Activated CD8-positive, alpha-beta memory T cell treated with anti-CD3 and anti-CD28 coated beads for 36 hours (primary cell): ENCODE measurements around the gene GDF2. TPM values are rescaled to one million over a fixed set of nuclear protein-coding genes. Genes with fewer than 3 reads are reported as not detected.

ENCODE experiments used
- CTCF ChIA-PET: fragments of 350-600 bp; sonication (Branson Sonifier 250); formaldehyde crosslinking; loops from one replicate; lab custom pipeline; 2021; ENCODE audit warnings: antibody characterized with exemption; lab: Charles Lee
- POLR2A ChIA-PET: fragments of 350-600 bp; sonication (Branson Sonifier 250); formaldehyde crosslinking; loops from one replicate; lab custom pipeline; 2021; ENCODE audit warnings: antibody characterized with exemption; lab: Charles Lee
- total RNA-seq, 2 experiments: library from RNA; stranded (reverse); gene quantifications; one replicate each; pipeline ENCODE4 v1.2.3, GENCODE V29; 2021

Gene GDF2
- total RNA-seq, 2 experiments from 2014 or later = not detected

GRCh38 chr10:47325303-47326291 lies 3.3 kb downstream of the GDF2 start:
- POLR2A ChIA-PET = no interaction called here

GRCh38 chr10:47326306-47326926 lies 4.2 kb downstream of the GDF2 start:
- ChIA-PET POLR2A (no interaction called here), CTCF (no interaction called here)

More at GRCh38 chr10:47325303-47326291, 3.3 kb downstream of the GDF2 start:
- CTCF ChIA-PET = interaction anchor here (0.9 to 1.5 kb wide), 2 partner anchors 15 to 301 kb away, joined by 3 read pairs; no protein-coding TSS in a partner anchor

DNA sequence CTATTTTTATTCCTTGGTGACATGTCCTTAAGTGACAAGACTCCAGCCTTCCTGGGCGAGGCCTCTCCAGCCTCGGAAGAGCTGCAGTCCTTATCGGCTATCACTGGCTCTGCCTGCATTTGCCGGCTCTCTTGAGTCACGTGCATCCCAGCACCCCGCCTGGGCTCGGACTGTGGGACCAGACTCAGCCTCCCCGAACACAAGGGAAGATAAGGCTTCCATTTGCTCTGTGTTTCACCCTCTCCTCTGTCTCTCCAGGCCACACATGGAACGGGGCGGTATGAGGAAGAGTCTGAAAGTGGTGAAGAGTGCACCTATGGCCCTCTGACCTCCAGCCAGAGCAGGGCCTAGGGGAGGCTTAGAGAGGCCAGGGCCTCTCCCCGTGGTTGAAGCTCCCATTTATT lies 4.7 kb downstream of the GDF2 start:
- ChIA-PET CTCF (no interaction called here), POLR2A (no interaction called here)

- ChIA-PET CTCF (no interaction called here), POLR2A (no interaction called here)
Observed at GRCh38 chr10:47329855-47330254, 7.6 kb downstream of the GDF2 start.

- CTCF ChIA-PET = no interaction called here
Observed at GRCh38 chr10:47330366-47330765, 8.1 kb downstream of the GDF2 start.

DNA sequence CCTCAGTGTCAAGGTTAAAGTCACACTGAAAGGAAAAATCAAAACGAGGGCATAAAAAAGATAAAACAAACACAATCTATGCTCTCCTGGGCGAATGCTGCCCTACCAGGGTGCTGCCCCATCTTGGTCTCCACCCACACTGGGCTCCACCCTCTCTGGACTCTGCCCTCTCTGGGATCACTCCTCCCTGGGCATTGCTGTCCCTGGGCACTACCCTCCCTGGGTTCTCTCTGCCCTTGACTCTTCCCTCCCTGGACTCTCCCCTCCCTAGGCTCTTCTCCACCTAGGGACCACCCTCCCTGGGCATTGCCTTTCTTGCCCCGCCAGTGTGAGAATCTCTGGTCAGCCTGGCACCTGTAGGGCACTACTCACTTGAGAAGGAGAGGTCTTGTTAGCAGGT lies 8.6 kb downstream of the GDF2 start:
- ChIA-PET CTCF (no interaction called here), POLR2A (no interaction called here)

More at GRCh38 chr10:47330366-47330765, 8.1 kb downstream of the GDF2 start:
- POLR2A ChIA-PET = no interaction called here

- CTCF ChIA-PET = no interaction called here
- POLR2A ChIA-PET = no interaction called here
Observed at GRCh38 chr10:47331491-47331890, 9.2 kb downstream of the GDF2 start.

GRCh38 chr10:47331954-47332353 lies 9.7 kb downstream of the GDF2 start:
- CTCF ChIA-PET = no interaction called here
- POLR2A ChIA-PET = no interaction called here

DNA sequence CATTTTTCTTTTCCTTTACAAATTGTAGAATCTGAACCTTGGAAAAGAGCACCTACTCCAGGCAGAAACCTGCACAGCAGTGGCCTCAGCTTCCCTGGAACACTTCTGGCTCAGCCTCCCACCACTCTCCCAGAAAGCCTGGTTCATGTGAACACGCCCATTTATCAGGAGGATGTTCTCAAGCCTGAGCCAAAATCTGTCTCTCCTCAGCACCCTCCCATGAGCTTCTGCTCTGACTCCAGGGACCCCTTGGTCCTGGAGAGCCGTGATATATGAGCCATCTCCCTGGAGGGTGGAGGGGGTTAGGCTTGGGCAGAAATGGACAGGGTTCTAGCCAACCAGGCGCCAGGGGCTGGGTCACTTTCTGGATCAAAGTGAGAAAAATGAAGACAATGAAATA lies 10.1 kb downstream of the GDF2 start:
- ChIA-PET CTCF (interaction anchor here (0.6 kb wide), 1 partner anchor 678 kb away, joined by 3 read pairs; no protein-coding TSS in a partner anchor), POLR2A (no interaction called here)

GRCh38 chr10:47332946-47333345 lies 10.7 kb downstream of the GDF2 start:
- CTCF ChIA-PET = interaction anchor here (0.6 kb wide), 1 partner anchor 678 kb away, joined by 3 read pairs; no protein-coding TSS in a partner anchor

DNA sequence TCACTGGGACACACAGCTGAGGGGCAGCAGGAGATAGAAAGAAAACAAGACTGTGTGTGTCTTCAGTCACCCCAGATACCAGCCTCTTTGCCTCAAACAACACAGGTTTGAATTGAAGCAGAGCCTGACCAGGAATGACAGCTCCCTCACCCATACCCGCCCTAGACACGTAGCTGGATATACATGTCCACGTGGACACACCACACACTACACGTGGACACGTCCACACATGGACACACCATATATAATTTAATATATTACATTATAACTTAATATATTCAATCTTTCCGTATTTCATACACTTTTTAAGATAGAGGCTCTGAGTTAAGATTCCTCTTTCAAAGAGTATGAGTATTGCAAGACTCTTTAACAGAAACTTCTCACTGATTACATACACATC lies 11.3 kb downstream of the GDF2 start:
- ChIA-PET POLR2A (no interaction called here), CTCF (no interaction called here)

More at GRCh38 chr10:47332946-47333345, 10.7 kb downstream of the GDF2 start:
- POLR2A ChIA-PET = no interaction called here

GRCh38 chr10:47334466-47335295 lies 12.4 kb downstream of the GDF2 start:
- CTCF ChIA-PET = no interaction called here
- POLR2A ChIA-PET = no interaction called here

GRCh38 chr10:47335906-47336305 lies 13.7 kb downstream of the GDF2 start:
- POLR2A ChIA-PET = no interaction called here
- CTCF ChIA-PET = no interaction called here

DNA sequence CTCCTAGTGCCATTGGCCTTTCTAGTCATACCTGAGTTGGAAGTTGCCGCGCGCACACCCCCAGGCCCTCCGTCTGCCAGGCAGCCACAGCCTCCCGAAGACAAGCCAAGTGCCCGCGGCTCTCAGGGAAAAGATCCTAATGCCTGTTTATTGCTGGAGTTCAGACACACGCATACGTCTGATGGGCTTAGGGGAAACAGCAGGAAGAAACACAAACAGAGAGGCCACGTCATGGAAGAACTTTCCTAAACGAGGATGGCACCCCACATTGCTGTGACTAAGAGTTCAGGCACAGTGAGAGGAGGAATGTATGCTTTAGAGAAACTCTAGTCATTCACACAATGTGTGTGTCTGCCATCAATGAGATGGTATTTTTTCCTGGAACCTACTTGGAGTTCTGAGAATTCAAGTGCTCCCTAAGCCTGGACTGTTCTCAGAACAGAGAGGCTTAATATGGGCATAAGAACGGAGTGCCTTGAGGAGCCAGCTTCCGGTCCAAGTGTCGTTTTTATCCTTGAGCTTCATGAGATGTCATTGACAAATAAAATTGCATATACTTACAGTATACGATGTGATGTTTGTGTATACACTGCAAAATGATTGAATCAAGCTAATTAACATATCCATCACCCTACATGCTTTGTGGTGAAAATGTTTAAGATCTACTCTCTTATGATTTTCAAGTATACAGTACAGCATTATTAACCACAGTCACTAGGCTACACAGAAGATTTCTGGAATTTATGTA lies 14.3 kb downstream of the GDF2 start:
- POLR2A ChIA-PET = no interaction called here
- CTCF ChIA-PET = no interaction called here

DNA sequence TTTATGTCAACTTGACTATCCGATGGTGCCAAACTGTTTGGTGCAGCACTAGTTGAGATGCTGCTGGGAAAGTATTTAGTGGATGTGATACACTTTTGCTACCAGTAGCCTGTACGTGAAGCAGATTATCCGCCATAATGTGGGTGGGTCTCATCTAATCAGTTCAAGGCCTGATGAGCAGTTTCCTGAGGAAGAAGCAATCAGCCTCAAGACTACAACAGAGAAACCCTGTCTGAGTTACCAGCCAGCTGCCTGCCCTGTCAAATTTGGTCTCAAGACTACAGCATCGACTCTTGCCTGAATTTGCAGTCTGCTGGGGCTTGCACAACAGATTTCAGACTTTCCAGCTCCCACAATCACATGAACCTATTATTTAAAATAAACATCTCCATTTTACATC lies 15.1 kb downstream of the GDF2 start:
- ChIA-PET POLR2A (no interaction called here), CTCF (no interaction called here)

- CTCF ChIA-PET = interaction anchor here (1.0 kb wide), 1 partner anchor 315 kb away, joined by 3 read pairs; no protein-coding TSS in a partner anchor
- POLR2A ChIA-PET = no interaction called here
Observed at GRCh38 chr10:47339186-47339735, 17.0 kb downstream of the GDF2 start.

GRCh38 chr10:47339759-47340607 lies 17.7 kb downstream of the GDF2 start:
- ChIA-PET POLR2A (no interaction called here), CTCF (interaction anchor here (0.8 to 1.3 kb wide), 3 partner anchors 30 to 315 kb away, joined by 3 to 6 read pairs (median 3); partner anchors contain the start of gene ZNF488)
